A549 (cell line): ENCODE data around the gene ERN2. TPM values are rescaled to one million over a fixed set of nuclear protein-coding genes. Genes with fewer than 3 reads are reported as not detected.

Experiments used
- ATAC-seq, 2 experiments: fragments of 200-7000 bp in 1 of 2; fragments of >200 bp in 1 of 2; cut with Nextera tagmentation in 1 of 2; cut with Tn5 transposase in 1 of 2; 3 replicates each; pipeline versions ENCODE4 v1.8.0 to v1.9.1; 2018 to 2020; ENCODE audit warnings: mild to moderate bottlenecking in 1 of 2, moderate library complexity in 1 of 2
- CTCF ChIA-PET: fragments of 300-600 bp; sonication (Branson Sonifier 250); formaldehyde crosslinking; extraction: SDS; loops from one replicate; lab custom pipeline; 2021; ENCODE audit warnings: antibody characterized with exemption, inconsistent platforms; lab: Yijun Ruan, JAX
- POLR2A ChIA-PET: fragments of 350-600 bp; formaldehyde crosslinking; extraction: SDS; loops from one replicate; lab custom pipeline; 2021; ENCODE audit warnings: antibody characterized with exemption, inconsistent platforms; lab: Yijun Ruan, JAX
- DNase-seq, 2 experiments: peaks; one replicate each; pipeline versions ENCODE4 v3.0.0 to v3.0.0-alpha.2; 2011 to 2016; ENCODE audit warnings: low read depth in 1 of 2, low spot score in 1 of 2
- FAIRE-seq: peaks from 2 replicates; lab custom pipeline; 2011; peaks lifted over from hg19 to GRCh38; lab: Jason Lieb, UNC
- H3K27ac ChIP-seq, 2 experiments: fragments of >200 bp; sonication (Bioruptor Twin); formaldehyde crosslinking; 3 replicates each; pipeline ENCODE4 v1.5.1; 2016 to 2017
- H3K4me1 ChIP-seq: fragments of >200 bp; sonication (Bioruptor Twin); formaldehyde crosslinking; 3 replicates; pipeline ENCODE4 v1.6.1; 2016
- H3K4me2 ChIP-seq: fragments of >200 bp; sonication (Bioruptor Twin); formaldehyde crosslinking; 3 replicates; pipeline ENCODE4 v1.6.1; 2016
- H3K4me3 ChIP-seq: fragments of >200 bp; sonication (Bioruptor Twin); formaldehyde crosslinking; 3 replicates; pipeline ENCODE4 v1.5.1; 2016
- H3K9me3 ChIP-seq: fragments of >200 bp; sonication (Bioruptor Twin); formaldehyde crosslinking; 3 replicates; pipeline ENCODE4 v1.6.1; 2016
- BHLHE40 ChIP-seq: IDR thresholded peaks from 2 replicates; pipeline ENCODE4 v1.6.1; 2012; ENCODE audit warnings: low read depth, low read length, inconsistent platforms
- CBX8 ChIP-seq: fragments of 200-600 bp; sonication (generic); IDR thresholded peaks from 2 replicates; pipeline ENCODE4 v1.6.1; 2016
- CEBPB ChIP-seq, 2 experiments: fragments of >200 bp in 1 of 2; sonication (Bioruptor Twin) in 1 of 2; formaldehyde crosslinking in 1 of 2; IDR thresholded peaks; 2 replicates each; pipeline ENCODE4 v1.6.1; 2012 to 2016
- CHD4 ChIP-seq: fragments of 200-600 bp; sonication (generic); IDR thresholded peaks from 2 replicates; pipeline ENCODE4 v1.6.1; 2016; ENCODE audit warnings: antibody characterized with exemption, mild to moderate bottlenecking, borderline replicate concordance
- EHF ChIP-seq: fragments of 250-450 bp; sonication (Bioruptor Pico); IDR thresholded peaks from 2 replicates; pipeline ENCODE4 v1.5.0; 2020; ENCODE audit warnings: mild to moderate bottlenecking
- EHMT2 ChIP-seq: fragments of 200-600 bp; sonication (generic); IDR thresholded peaks from 2 replicates; pipeline ENCODE4 v1.6.1; 2016; ENCODE audit warnings: antibody characterized with exemption, low read depth, mild to moderate bottlenecking, moderate library complexity
- ELK1 ChIP-seq: fragments of 150-350 bp; IDR thresholded peaks from 2 replicates; pipeline ENCODE4 v1.6.1; 2014; ENCODE audit warnings: low read depth, mild to moderate bottlenecking, low read length
- EP300 ChIP-seq, 2 experiments: fragments of >200 bp; sonication (Bioruptor Twin); formaldehyde crosslinking; IDR thresholded peaks; 2 replicates in 1 of 2; 3 replicates in 1 of 2; pipeline ENCODE4 v1.6.1; 2016 to 2017
- ESRRA ChIP-seq: fragments of 150-350 bp; IDR thresholded peaks from 2 replicates; pipeline ENCODE4 v1.6.1; 2014; ENCODE audit warnings: mild to moderate bottlenecking, low read length, borderline replicate concordance
- FOXS1 ChIP-seq: fragments of 250-450 bp; sonication (Bioruptor Pico); IDR thresholded peaks from 2 replicates; pipeline ENCODE4 v1.5.0; 2020; ENCODE audit warnings: mild to moderate bottlenecking, moderate library complexity
- GATA3 ChIP-seq: IDR thresholded peaks from 2 replicates; pipeline ENCODE4 v1.6.1; 2012; ENCODE audit warnings: borderline replicate concordance
- JUN ChIP-seq, 2 experiments: fragments of >200 bp; sonication (Bioruptor Twin); formaldehyde crosslinking; IDR thresholded peaks; 2 replicates in 1 of 2; 3 replicates in 1 of 2; pipeline ENCODE4 v1.6.1; 2016 to 2017
- JUNB ChIP-seq: fragments of >200 bp; sonication (Bioruptor Twin); formaldehyde crosslinking; IDR thresholded peaks from 2 replicates; pipeline ENCODE4 v1.6.1; 2016
- MAFK ChIP-seq: fragments of 450-650 bp; IDR thresholded peaks from 2 replicates; pipeline ENCODE4 v1.6.1; 2014; ENCODE audit not compliant: partially characterized antibody
- MAZ ChIP-seq: fragments of 150-350 bp; IDR thresholded peaks from 2 replicates; pipeline ENCODE4 v1.6.1; 2014; ENCODE audit warnings: antibody characterized with exemption, low read depth, low read length, borderline replicate concordance
- NFE2L2 ChIP-seq: fragments of 150-350 bp; conservative IDR thresholded peaks from 2 replicates; pipeline ENCODE4 v1.6.1; 2014; ENCODE audit warnings: low read length
- POLR2A ChIP-seq: IDR thresholded peaks from 2 replicates; pipeline ENCODE4 v1.6.1; 2012; ENCODE audit warnings: mild to moderate bottlenecking, low read length
- RAD21 ChIP-seq, 2 experiments: fragments of >200 bp in 1 of 2; sonication (Bioruptor Twin) in 1 of 2; formaldehyde crosslinking in 1 of 2; IDR thresholded peaks in 1 of 2; conservative IDR thresholded peaks in 1 of 2; 2 replicates in 1 of 2; 3 replicates in 1 of 2; pipeline ENCODE4 v1.6.1; 2012 to 2018; ENCODE audit warnings: inconsistent platforms in 1 of 2
- RCOR1 ChIP-seq: fragments of 150-350 bp; IDR thresholded peaks from 2 replicates; pipeline ENCODE4 v1.6.1; 2014; ENCODE audit warnings: antibody characterized with exemption, low read length, low read depth
- RFX5 ChIP-seq: fragments of 450-650 bp; IDR thresholded peaks from 2 replicates; pipeline ENCODE4 v1.7.1; 2014; ENCODE audit warnings: antibody characterized with exemption, mild to moderate bottlenecking, moderate library complexity
- TFCP2L1 ChIP-seq: fragments of 250-450 bp; sonication (Bioruptor Pico); IDR thresholded peaks from 2 replicates; pipeline ENCODE4 v1.5.0; 2021; ENCODE audit warnings: mild to moderate bottlenecking
- USF2 ChIP-seq: fragments of 450-650 bp; IDR thresholded peaks from 2 replicates; pipeline ENCODE4 v1.6.1; 2014; ENCODE audit warnings: antibody characterized with exemption
- ZC3H11A ChIP-seq: fragments of 450-650 bp; IDR thresholded peaks from 2 replicates; pipeline ENCODE4 v1.6.1; 2014; ENCODE audit warnings: antibody characterized with exemption, mild to moderate bottlenecking
- ZFP36 ChIP-seq: fragments of 450-650 bp; IDR thresholded peaks from 2 replicates; pipeline ENCODE4 v1.6.1; 2014; ENCODE audit warnings: borderline replicate concordance; ENCODE audit not compliant: partially characterized antibody
- ZNF302 ChIP-seq: fragments of 250-450 bp; sonication (Bioruptor Pico); IDR thresholded peaks from 2 replicates; pipeline ENCODE4 v1.9.0; 2021; ENCODE audit warnings: inconsistent platforms, mild to moderate bottlenecking, moderate library complexity
- ZSCAN20 ChIP-seq: fragments of 250-450 bp; sonication (Bioruptor Pico); IDR thresholded peaks from 2 replicates; pipeline ENCODE4 v1.8.0; 2022; ENCODE audit warnings: mild to moderate bottlenecking, moderate library complexity
- WGBS: methylation state at CpG from one replicate; pipeline ENCODE4 v1.1.6; 2017; ENCODE audit errors: missing lambda C conversion rate; 5-methylcytosine and 5-hydroxymethylcytosine counted together
- polyA plus RNA-seq, 4 experiments: library from polyadenylated mRNA; depleted of rRNA in 3 of 4; stranded (reverse); fragments of >200 nt; fragmentation: RNase III in 1 of 4; extraction: RNeasy Plus Mini Kit Qiagen cat#74134 plus additional on column Dnase treatment in 1 of 4; gene quantifications; 2 replicates in 3 of 4; 3 replicates in 1 of 4; pipeline ENCODE4 v1.2.3, GENCODE V29; 2011 to 2017
- TF ChIP-seq, protein P1 (sequence below): fragments of >200 bp; sonication (Bioruptor Twin); formaldehyde crosslinking; IDR thresholded peaks from 3 replicates; pipeline ENCODE4 v1.6.1; 2016
- TF ChIP-seq, protein P2 (sequence below): IDR thresholded peaks from 2 replicates; pipeline ENCODE4 v1.6.1; 2012
- TF ChIP-seq, protein P3 (sequence below): IDR thresholded peaks from 2 replicates; pipeline ENCODE4 v1.6.1; 2012

ERN2 gene
- polyA plus RNA-seq, 2 of the 4 experiments (the other 2 are of a cell fraction), result not detected

- Histone ChIP-seq H3K4me3 (no peak overlapping the region), H3K27ac (no peak overlapping the region), H3K4me2 (peak overlapping the region; percentile 45; the same call in 2 of the 3 replicates), H3K4me1 (no peaks in the 10 kb centered on the region), H3K9me3 (no peaks in the 10 kb centered on the region)
- peak; percentile 52; a peak in 4 of 6 replicates for ATAC-seq
- POLR2A ChIA-PET, result no interaction called here
- no peak for FAIRE-seq
- WGBS, result 42% methylated on average over 10 of the region's 10 CpGs
- TF ChIP-seq ZNF302 (CRISPR knock-in tag) (no peak), JUNB (no peak), ZFP36 (no peak), POLR2A (no peak), NFE2L2 (no peak), MAFK (no peak), FOXS1 (CRISPR knock-in tag) (no peak), RAD21 (conservative IDR thresholded peaks at IDR 0.05 in 1 of 2, IDR thresholded peaks at IDR 0.05 in 1 of 2) (no peak), CHD4 (no peak), ELK1 (no peak), ZSCAN20 (CRISPR knock-in tag) (no peak), ESRRA (no peak), RCOR1 (no peak), TFCP2L1 (CRISPR knock-in tag) (no peak), JUN (IDR thresholded peaks at IDR 0.05) (no peak)
- no peak for DNase-seq
- CTCF ChIA-PET, result interaction anchor here (0.6 to 2.9 kb wide), 15 partner anchors 9 to 318 kb away, joined by 3 to 27 read pairs (median 5); partner anchors contain the start of gene PLK1
These were observed 15.1 kb upstream of the ERN2 start for GRCh38 chr16:23728112-23728477.

DNA sequence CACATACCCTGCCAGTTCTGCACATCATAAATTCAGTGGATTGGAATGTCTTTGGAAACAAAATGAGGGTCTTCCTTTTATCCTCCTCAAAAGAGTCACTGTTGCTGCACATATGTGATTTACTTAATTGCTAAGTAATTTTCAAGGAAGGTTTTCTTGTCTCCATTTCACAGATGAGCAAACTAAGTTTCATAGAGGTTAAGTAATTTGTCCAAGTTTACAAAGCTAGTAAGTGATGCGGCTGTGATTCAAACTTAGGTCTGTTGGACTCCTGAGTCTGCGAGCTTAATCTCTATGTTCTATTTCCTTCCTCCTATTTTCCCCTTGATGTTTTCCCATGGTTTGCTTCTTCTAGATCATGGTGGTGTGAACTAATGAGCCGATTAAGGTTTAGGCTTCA lies 13.7 kb upstream of the ERN2 start:
- TF ChIP-seq MAZ, result no peak
- TF ChIP-seq EHMT2, result no peak
- TF ChIP-seq TFCP2L1 (CRISPR knock-in tag), result no peak
- no peak for TF ChIP-seq RCOR1
- TF ChIP-seq CEBPB (IDR thresholded peaks at IDR 0.05), result no peak
- TF ChIP-seq BHLHE40, result no peak
- no peak for TF ChIP-seq ZC3H11A
- no peak for TF ChIP-seq RFX5
- no peak for TF ChIP-seq GATA3
- no peak for TF ChIP-seq CBX8
- H3K4me2 ChIP-seq, result no peak overlapping the region
- DNase-seq (no peak), ATAC-seq (no peak), FAIRE-seq (no peak)
- 91% methylated on average over 3 of the region's 3 CpGs for WGBS
- ChIA-PET POLR2A (no interaction called here), CTCF (interaction anchor here (1.2 to 2.9 kb wide), 5 partner anchors 12 to 319 kb away, joined by 3 to 27 read pairs (median 7); partner anchors contain the start of gene PLK1)
- H3K4me1 ChIP-seq, result no peaks in the 10 kb centered on the region
- no peak overlapping the region for H3K27ac ChIP-seq
- no peaks in the 10 kb centered on the region for H3K9me3 ChIP-seq
- no peak overlapping the region for H3K4me3 ChIP-seq

- WGBS, result 32% methylated on average over 3 of the region's 3 CpGs
- no peak for TF ChIP-seq EHF (CRISPR knock-in tag)
- TF ChIP-seq, protein P1, sequence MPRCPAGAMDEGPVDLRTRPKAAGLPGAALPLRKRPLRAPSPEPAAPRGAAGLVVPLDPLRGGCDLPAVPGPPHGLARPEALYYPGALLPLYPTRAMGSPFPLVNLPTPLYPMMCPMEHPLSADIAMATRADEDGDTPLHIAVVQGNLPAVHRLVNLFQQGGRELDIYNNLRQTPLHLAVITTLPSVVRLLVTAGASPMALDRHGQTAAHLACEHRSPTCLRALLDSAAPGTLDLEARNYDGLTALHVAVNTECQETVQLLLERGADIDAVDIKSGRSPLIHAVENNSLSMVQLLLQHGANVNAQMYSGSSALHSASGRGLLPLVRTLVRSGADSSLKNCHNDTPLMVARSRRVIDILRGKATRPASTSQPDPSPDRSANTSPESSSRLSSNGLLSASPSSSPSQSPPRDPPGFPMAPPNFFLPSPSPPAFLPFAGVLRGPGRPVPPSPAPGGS, result no peak
- TF ChIP-seq, protein P2, sequence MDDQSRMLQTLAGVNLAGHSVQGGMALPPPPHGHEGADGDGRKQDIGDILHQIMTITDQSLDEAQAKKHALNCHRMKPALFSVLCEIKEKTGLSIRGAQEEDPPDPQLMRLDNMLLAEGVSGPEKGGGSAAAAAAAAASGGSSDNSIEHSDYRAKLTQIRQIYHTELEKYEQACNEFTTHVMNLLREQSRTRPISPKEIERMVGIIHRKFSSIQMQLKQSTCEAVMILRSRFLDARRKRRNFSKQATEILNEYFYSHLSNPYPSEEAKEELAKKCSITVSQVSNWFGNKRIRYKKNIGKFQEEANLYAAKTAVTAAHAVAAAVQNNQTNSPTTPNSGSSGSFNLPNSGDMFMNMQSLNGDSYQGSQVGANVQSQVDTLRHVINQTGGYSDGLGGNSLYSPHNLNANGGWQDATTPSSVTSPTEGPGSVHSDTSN, result no peak
- no peak for TF ChIP-seq EP300 (IDR thresholded peaks at IDR 0.05)
- TF ChIP-seq USF2, result no peak
- no peak for TF ChIP-seq ZNF302 (CRISPR knock-in tag)
- TF ChIP-seq, protein P3, sequence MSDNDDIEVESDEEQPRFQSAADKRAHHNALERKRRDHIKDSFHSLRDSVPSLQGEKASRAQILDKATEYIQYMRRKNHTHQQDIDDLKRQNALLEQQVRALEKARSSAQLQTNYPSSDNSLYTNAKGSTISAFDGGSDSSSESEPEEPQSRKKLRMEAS, result no peak
- no peak for DNase-seq
- ChIA-PET CTCF (interaction anchor here (1.2 to 1.5 kb wide), 2 partner anchors 35 to 76 kb away, joined by 3 to 4 read pairs; no protein-coding TSS in a partner anchor), POLR2A (no interaction called here)
- ATAC-seq, result no peak
- H3K4me3 ChIP-seq, result no peak overlapping the region
- no peaks in the 10 kb centered on the region for H3K4me1 ChIP-seq
- FAIRE-seq, result no peak
- no peaks in the 10 kb centered on the region for H3K9me3 ChIP-seq
- H3K4me2 ChIP-seq, result no peak overlapping the region
- no peak overlapping the region for H3K27ac ChIP-seq
These were observed 11.7 kb upstream of the ERN2 start for GRCh38 chr16:23724785-23725131.
